C4-2B (cell line): ENCODE data around the gene TPSD1.
"Not testable (repeated sequence)": the region's sequence is repeated elsewhere in the genome, so short reads cannot be mapped to it uniquely, and the experiment has no call there.

ENCODE experiments used
- H3K27ac ChIP-seq: fragments of 450-650 bp; 2 replicates; pipeline ENCODE4 v1.5.1; 2017
- ZFX ChIP-seq: fragments of 450-650 bp; IDR thresholded peaks from 2 replicates; pipeline ENCODE4 v1.6.1; 2017
- TF ChIP-seq, protein P1 (sequence below): fragments of 450-650 bp; conservative IDR thresholded peaks from 2 replicates; pipeline ENCODE4 v1.5.1; 2017; ENCODE audit warnings: mild to moderate bottlenecking

TPSD1 gene

DNA sequence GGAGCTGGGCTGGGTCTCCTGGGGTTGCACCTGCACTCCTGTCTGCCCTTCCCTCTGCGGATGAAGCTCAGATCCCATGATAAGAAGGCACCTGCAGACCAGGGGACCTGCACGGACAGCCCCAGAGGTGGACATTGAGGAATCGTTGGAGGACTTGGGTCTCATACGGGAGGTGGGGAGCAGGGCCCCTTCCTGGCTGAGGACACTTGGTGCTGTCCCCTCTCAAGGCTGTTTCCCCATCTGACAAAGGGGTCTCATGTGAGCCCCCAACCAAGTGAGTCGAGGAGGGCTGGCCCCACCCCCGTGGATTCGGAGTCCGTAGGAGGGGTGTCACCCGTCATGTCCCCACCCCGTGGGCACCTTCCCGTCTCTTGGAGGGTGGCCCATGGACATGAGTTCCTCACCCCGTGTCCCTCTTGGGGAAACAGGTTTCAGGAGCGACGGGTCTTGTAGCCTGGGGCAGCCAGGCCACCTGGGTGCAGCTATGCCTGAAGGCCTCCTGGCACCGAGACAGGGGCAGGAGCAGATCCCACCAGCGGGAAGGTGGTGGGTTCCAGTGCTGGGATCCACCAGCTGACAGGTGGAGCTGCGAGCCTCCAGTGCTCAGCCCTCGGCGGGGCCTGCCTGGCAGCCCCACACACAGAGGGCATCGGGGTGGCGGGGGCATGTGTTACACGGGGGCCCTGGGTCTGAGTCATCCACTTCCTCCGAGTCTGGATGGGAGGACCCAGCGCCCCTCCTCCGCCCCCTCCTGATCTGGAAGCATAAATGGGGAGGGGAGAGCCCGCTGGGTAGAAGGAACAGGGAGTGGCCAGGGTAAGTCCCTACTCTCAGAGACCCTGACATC is at the start of gene TPSD1:
Gene TPSD1, plus strand, starts transcription at position 794 of the 847 bp plus-strand sequence. CDS start 212 bp downstream, outside the sequence.
- H3K27ac ChIP-seq, result not testable (repeated sequence)

- no peak overlapping the region for H3K27ac ChIP-seq
- TF ChIP-seq ZFX, result no peak
- TF ChIP-seq, protein P1, sequence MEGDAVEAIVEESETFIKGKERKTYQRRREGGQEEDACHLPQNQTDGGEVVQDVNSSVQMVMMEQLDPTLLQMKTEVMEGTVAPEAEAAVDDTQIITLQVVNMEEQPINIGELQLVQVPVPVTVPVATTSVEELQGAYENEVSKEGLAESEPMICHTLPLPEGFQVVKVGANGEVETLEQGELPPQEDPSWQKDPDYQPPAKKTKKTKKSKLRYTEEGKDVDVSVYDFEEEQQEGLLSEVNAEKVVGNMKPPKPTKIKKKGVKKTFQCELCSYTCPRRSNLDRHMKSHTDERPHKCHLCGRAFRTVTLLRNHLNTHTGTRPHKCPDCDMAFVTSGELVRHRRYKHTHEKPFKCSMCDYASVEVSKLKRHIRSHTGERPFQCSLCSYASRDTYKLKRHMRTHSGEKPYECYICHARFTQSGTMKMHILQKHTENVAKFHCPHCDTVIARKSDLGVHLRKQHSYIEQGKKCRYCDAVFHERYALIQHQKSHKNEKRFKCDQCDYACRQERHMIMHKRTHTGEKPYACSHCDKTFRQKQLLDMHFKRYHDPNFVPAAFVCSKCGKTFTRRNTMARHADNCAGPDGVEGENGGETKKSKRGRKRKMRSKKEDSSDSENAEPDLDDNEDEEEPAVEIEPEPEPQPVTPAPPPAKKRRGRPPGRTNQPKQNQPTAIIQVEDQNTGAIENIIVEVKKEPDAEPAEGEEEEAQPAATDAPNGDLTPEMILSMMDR, result no peak
These were observed 49.5 kb upstream of the TPSD1 start for GRCh38 chr16:1206326-1206725.

DNA sequence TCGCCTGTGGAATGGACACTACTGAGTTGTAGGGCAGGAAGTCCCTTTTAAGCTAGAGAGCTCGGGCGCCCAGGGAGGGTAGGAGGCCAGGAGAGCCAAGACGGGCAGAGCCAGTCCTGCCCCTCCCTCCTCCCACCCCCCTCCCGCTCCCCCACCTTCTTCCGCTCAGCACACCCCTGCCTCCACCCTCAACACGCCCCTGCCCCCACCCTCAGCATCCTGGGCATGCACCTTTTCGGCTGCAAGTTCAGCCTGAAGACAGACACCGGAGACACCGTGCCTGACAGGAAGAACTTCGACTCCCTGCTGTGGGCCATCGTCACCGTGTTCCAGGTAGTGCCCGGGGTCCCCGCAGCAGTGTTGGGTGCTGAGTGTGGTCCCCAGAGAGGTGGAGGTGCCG is 49.1 kb upstream of the TPSD1 start:
- H3K27ac ChIP-seq, result no peak overlapping the region
- TF ChIP-seq, protein P1, result no peak
- no peak for TF ChIP-seq ZFX

- H3K27ac ChIP-seq, result no peak overlapping the region
- TF ChIP-seq, protein P1, result no peak
- no peak for TF ChIP-seq ZFX
These were observed 47.5 kb upstream of the TPSD1 start for GRCh38 chr16:1208239-1208830.

DNA sequence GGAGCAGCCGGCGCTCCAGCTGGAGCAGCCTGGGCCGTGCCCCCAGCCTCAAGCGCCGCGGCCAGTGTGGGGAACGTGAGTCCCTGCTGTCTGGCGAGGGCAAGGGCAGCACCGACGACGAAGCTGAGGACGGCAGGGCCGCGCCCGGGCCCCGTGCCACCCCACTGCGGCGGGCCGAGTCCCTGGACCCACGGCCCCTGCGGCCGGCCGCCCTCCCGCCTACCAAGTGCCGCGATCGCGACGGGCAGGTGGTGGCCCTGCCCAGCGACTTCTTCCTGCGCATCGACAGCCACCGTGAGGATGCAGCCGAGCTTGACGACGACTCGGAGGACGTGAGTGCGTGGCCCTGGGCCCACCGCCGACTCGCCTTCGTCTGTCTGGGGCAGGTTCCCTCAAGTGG is 46.8 kb upstream of the TPSD1 start:
- H3K27ac ChIP-seq, result no peak overlapping the region

DNA sequence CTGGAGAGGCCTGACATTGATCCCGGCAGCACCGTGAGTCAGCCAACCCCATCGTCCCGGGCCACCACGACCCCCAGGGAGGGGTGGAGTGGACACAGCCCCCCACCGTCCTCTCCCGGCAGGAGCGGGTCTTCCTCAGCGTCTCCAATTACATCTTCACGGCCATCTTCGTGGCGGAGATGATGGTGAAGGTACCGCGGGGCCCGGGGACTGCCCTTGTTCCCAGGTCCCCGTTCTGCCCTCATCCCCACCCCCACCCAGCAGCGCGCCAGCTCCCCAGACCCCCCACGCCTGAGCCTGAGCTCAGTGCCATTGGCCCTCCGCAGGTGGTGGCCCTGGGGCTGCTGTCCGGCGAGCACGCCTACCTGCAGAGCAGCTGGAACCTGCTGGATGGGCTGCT is 45.4 kb upstream of the TPSD1 start:
- no peak overlapping the region for H3K27ac ChIP-seq
- TF ChIP-seq ZFX, result no peak
- TF ChIP-seq, protein P1, result no peak

More for the DNA sequence above, 46.8 kb upstream of the TPSD1 start:
- TF ChIP-seq ZFX, result no peak
- TF ChIP-seq, protein P1, result no peak

DNA sequence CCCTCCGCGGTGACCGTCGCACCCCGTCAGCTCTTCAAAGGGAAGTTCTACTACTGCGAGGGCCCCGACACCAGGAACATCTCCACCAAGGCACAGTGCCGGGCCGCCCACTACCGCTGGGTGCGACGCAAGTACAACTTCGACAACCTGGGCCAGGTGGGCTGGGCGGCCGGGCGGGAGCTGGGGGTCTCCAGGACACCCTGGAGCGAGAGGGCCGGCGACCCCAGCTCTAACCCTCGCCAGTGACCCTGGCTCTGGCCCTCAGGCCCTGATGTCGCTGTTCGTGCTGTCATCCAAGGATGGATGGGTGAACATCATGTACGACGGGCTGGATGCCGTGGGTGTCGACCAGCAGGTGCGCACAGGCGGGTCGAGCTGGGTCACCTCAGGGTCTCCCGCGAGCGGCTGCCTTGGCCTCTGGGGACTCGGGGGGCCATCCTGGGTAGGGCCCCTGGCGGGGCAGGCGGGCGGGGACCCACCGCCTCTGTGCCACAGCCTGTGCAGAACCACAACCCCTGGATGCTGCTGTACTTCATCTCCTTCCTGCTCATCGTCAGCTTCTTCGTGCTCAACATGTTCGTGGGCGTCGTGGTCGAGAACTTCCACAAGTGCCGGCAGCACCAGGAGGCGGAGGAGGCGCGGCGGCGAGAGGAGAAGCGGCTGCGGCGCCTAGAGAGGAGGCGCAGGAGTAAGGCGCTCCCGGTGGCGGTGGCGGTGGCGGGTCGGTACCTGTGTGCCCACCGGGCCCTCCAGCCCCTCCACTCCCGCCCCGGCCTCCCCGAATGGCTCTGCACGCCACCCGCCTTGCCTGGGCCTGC is 44.2 kb upstream of the TPSD1 start:
- TF ChIP-seq, protein P1, result no peak
- no peak for TF ChIP-seq ZFX
- H3K27ac ChIP-seq, result no peak overlapping the region
